ENCODE measurements around the gene CTDP1.

Gene CTDP1

DNA sequence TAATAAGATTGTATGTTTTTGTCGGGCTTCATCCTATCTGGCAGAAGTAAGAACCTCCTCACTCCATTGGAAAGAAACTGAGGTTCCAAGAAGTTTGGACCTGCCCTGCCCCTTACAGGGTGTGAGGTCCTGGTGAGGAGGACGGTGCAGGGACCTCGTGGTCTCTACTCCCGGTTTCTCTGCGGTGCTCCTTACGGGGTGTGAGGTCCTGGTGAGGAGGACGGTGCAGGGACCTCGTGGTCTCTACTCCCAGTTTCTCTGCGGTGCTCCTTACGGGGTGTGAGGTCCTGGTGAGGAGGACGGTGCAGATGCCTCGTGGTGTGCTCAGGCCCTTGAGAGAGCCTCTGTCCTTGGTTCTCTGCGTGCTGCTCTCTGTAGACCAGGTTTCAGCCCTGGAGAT is 5.2 kb downstream of the CTDP1 start:
- TF ChIP-seq CTCF (conservative IDR thresholded peaks at IDR 0.05; ENCODE audit: low read length): no peak
- Histone ChIP-seq H3K36me3 (ENCODE audit: insufficient read depth, low read length) (no peaks in the 10 kb centered on the region), H3K4me3 (ENCODE audit: low read length, poor library complexity, severe bottlenecking) (no peak overlapping the region), H3K9me3 (ENCODE audit: insufficient read depth, low read depth, low read length) (no peaks in the 10 kb centered on the region), H3K9me2 (replicated peaks; ENCODE audit: low read depth, low read length) (no peaks in the 10 kb centered on the region), H3K9ac (ENCODE audit: low read depth, low read length, poor library complexity, severe bottlenecking) (no peak overlapping the region), H3K4me2 (ENCODE audit: low read depth, low read length, poor library complexity, severe bottlenecking) (peak overlapping the region; percentile 81), H2AFZ (ENCODE audit: low read length) (no peak overlapping the region), H3F3A (ENCODE audit: low read depth) (no peaks in the 10 kb centered on the region), H3K27me3 (ENCODE audit: insufficient read depth, low read length, poor library complexity, severe bottlenecking) (no peaks in the 10 kb centered on the region), H3K4me1 (ENCODE audit: insufficient read depth, low read length, poor library complexity, severe bottlenecking) (peaks cover 35% of the 10 kb centered on the region), H4K20me1 (ENCODE audit: insufficient read depth, low read length, poor library complexity, severe bottlenecking) (peaks cover 58% of the 10 kb centered on the region), H3K79me2 (ENCODE audit: insufficient read depth, low read length) (peaks cover 83% of the 10 kb centered on the region)

- Histone ChIP-seq H4K20me1 (ENCODE audit: insufficient read depth, low read length, poor library complexity, severe bottlenecking) (peaks cover 57% of the 10 kb centered on the region), H3K36me3 (ENCODE audit: insufficient read depth, low read length) (no peaks in the 10 kb centered on the region), H3K27me3 (ENCODE audit: insufficient read depth, low read length, poor library complexity, severe bottlenecking) (no peaks in the 10 kb centered on the region), H3K4me2 (ENCODE audit: low read depth, low read length, poor library complexity, severe bottlenecking) (no peak overlapping the region), H3K79me2 (ENCODE audit: insufficient read depth, low read length) (peaks cover 84% of the 10 kb centered on the region), H3F3A (ENCODE audit: low read depth) (no peaks in the 10 kb centered on the region), H2AFZ (ENCODE audit: low read length) (no peak overlapping the region), H3K9me3 (ENCODE audit: insufficient read depth, low read depth, low read length) (no peaks in the 10 kb centered on the region), H3K9me2 (replicated peaks; ENCODE audit: low read depth, low read length) (no peaks in the 10 kb centered on the region), H3K9ac (ENCODE audit: low read depth, low read length, poor library complexity, severe bottlenecking) (no peak overlapping the region), H3K4me3 (ENCODE audit: low read length, poor library complexity, severe bottlenecking) (no peak overlapping the region), H3K4me1 (ENCODE audit: insufficient read depth, low read length, poor library complexity, severe bottlenecking) (peaks cover 34% of the 10 kb centered on the region)
- TF ChIP-seq CTCF (conservative IDR thresholded peaks at IDR 0.05; ENCODE audit: low read length) (no peak), EZH2phosphoT487 (IDR thresholded peaks at IDR 0.05; ENCODE audit: borderline replicate concordance) (no peak)
Observed at GRCh38 chr18:79685281-79685680, 5.7 kb downstream of the CTDP1 start.

GRCh38 chr18:79685971-79686370 is 6.4 kb downstream of the CTDP1 start:
- H3K27me3 ChIP-seq (ENCODE audit: insufficient read depth, low read length, poor library complexity, severe bottlenecking): no peaks in the 10 kb centered on the region
- H4K20me1 ChIP-seq (ENCODE audit: insufficient read depth, low read length, poor library complexity, severe bottlenecking): peaks cover 55% of the 10 kb centered on the region

More at GRCh38 chr18:79685971-79686370, 6.4 kb downstream of the CTDP1 start:
- TF ChIP-seq EZH2phosphoT487 (IDR thresholded peaks at IDR 0.05; ENCODE audit: borderline replicate concordance) (no peak), CTCF (conservative IDR thresholded peaks at IDR 0.05; ENCODE audit: low read length) (no peak)
- no peaks in the 10 kb centered on the region for H3K9me2 ChIP-seq (replicated peaks; ENCODE audit: low read depth, low read length)
- H3K9me3 ChIP-seq (ENCODE audit: insufficient read depth, low read depth, low read length): no peaks in the 10 kb centered on the region
- no peak overlapping the region for H3K4me2 ChIP-seq (ENCODE audit: low read depth, low read length, poor library complexity, severe bottlenecking)
- peaks cover 84% of the 10 kb centered on the region for H3K79me2 ChIP-seq (ENCODE audit: insufficient read depth, low read length)
- H3K4me1 ChIP-seq (ENCODE audit: insufficient read depth, low read length, poor library complexity, severe bottlenecking): peaks cover 27% of the 10 kb centered on the region
- H2AFZ ChIP-seq (ENCODE audit: low read length): no peak overlapping the region
- no peaks in the 10 kb centered on the region for H3K36me3 ChIP-seq (ENCODE audit: insufficient read depth, low read length)
- H3F3A ChIP-seq (ENCODE audit: low read depth): no peaks in the 10 kb centered on the region
- no peak overlapping the region for H3K4me3 ChIP-seq (ENCODE audit: low read length, poor library complexity, severe bottlenecking)
- no peak overlapping the region for H3K9ac ChIP-seq (ENCODE audit: low read depth, low read length, poor library complexity, severe bottlenecking)

Measured in Loucy (cell line).